NCI-H187 treated with DMSO at 0.1 percent for 48 hours (cell line): ENCODE results near the gene CPLX3.

Experiments used
- DNase-seq: peaks from one replicate; lab custom pipeline; 2025; lab: John Stamatoyannopoulos, UW

The CPLX3 gene

DNA sequence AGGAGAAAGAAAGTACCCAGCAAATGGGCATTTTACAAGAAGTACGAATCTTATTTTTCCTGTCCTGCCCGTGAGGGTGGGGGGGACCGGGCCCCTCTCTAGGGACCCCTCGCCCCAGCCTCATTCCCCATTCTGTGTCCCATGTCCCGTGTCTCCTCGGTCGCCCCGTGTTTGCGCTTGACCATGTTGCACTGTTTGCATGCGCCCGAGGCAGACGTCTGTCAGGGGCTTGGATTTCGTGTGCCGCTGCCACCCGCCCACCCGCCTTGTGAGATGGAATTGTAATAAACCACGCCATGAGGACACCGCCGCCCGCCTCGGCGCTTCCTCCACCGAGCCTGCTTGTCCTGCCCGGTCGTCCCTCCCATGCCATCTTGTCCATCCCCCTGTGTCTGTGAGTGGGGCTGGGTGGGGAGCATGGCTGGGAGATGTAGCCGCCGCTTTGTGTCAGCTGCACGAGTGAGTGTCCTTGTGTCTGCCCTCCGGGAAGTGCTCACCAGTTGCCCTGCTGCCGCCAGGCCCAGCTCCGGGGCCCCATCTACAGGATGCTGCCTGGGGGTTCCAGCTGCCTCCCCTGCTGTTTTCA, 23.5 kb upstream of the CPLX3 start:
- no peak for DNase-seq

DNA sequence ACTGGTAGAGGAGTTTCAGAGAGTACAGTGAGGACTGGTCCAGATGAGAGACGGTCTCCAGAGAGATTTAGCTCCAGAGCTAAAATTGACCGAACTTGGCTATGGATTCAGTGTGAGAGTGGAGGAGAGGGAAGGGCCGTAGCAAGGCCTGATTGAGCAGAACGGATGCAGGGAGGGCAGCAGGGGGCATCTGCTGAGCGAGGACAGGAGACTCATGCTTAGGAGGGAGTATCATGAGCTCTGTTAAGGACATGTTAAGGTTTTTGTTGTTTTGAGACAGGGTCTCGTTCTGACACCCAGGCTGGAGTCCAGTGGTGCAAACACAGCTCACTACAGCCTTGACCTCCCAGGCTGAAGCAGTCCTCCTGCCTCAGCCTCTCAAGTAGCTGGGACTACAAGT, 21.5 kb upstream of the CPLX3 start:
- no peak for DNase-seq

DNA sequence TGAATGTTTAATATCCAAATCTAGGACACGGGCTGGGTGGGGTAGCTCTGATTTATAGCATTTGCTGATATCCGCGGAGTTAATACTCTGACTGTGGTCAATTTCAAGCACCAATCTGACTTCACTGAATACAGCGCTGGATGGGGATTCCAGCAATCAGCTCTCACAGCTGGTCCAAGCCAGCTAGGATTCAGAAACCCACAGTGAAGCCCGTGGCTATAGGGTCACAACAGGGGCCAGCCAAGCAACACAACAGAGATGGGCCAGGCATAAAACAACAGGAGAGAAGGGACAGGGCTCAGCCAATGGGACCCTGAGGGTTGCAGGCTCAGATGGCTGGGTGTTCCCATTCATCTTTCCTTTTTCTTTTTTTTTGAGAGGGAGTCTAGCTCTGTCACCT, 19.1 kb upstream of the CPLX3 start:
- DNase-seq, result no peak

DNA sequence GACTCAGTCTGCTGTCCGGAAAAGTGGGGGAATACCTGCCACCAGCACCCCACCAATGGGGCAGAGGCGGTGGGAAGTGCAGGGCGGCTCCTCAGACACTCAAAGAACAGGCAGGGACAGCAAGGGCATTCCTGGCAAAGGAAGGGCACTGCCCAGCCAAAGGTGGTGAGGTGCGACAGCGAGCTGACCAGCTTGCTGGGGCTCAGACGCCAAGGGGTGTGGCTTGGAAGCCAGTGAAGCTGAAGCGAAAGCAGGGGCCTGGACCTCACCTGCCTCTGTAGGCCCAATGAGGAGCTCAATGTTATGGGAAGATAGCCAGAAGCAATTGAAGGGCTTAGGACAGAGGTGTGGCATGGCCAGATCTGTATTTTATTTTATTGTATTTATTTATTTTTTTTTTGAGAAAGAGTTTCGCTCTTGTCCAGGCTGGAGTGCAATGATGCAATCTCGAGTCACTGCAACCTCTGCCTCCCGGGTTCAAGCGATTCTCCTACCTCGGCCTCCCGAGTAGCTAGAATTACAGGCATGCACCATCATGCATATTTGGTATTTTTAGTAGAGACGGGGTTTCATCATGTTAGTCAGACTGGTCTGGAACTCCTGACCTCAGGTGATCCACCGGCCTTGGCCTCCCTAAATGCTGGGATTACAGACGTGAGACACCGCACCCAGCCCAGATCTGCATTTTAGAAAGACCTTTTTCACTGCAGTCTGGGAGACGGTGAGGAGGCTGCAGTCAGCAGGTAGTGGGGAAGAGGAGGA, 18.2 kb upstream of the CPLX3 start:
- DNase-seq, result no peak

DNA sequence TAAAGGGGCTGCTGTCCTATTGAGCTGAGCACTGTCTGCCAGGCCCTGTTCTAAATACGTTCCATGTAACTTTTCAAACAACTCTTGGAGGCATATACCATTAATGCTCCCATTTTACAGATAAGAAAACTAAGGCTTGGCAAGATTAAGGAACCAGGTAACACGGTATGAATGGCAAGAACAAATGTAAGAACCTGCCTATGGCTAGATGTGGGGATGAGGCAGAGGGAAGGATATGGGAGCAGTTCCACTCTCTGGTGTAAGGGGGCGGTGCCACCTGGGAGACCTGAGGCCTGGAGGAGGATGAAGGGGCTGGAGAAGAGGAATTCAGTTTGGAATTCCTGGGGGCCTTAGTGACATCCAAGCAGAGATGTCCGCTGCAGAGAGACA, 17.6 kb upstream of the CPLX3 start:
- DNase-seq, result no peak

DNA sequence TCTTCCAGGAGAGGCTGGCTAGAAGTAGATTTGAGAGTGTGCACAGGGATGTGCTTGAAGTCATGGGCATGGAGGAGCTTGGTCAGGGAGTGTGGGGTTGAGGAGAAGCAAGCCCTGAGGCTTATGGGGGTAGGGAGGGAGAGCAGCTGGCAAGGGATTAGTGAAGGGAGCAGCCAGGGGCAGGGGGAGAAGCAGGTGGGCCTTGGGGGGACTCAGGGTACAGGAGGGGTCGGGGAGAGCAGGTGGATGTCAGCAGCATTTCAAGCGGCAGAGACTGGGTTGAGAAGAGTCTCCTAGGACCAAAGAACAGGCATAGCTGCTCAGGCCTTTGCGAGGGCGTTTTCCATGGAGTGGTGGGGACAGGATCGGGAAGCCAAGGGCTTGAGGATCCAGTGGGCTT, 17.2 kb upstream of the CPLX3 start:
- no peak for DNase-seq

DNA sequence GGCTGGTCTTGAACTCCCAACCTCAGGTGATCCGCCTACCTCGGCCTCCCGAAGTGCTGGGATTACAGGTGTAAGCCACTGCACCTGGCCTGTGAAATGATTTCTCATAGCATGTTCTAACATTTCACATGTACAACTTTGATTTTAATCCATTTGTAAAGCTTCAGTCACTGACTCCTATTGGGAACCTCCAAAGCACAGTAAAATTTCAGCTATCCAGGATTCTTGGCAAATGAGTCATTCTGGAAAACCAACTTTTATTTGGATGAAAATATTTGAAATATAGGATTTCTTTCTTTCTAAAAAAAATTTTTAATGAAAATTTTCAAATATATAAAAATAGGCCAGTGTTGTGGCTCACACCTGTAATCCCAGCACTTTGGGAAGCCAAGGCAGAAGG, 16.5 kb upstream of the CPLX3 start:
- no peak for DNase-seq

DNA sequence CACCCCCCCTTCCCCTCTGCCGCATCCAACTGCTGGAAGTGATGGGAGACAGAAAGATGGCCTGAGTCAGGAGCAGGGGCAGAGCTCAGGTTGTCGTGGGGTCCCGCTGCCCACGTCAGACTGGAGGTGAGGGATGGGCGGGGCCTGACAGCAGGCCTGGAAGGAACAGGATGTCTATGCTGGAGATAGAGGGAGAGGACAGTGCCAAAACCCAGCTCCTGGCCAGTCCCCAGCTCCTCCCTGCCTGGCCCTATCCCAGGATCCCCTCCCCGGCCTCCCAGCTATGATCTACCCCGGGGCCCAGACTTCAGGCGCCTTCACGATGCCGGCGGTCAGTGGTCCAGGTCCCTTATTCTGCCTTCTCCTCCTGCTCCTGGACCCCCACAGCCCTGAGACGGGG, 13.9 kb upstream of the CPLX3 start, which contains the start of gene LMAN1L:
Gene LMAN1L, plus strand, starts transcription at position 303 of the 400 bp plus-strand sequence. Its CDS starts 20 bp downstream, at position 323.
- no peak for DNase-seq

DNA sequence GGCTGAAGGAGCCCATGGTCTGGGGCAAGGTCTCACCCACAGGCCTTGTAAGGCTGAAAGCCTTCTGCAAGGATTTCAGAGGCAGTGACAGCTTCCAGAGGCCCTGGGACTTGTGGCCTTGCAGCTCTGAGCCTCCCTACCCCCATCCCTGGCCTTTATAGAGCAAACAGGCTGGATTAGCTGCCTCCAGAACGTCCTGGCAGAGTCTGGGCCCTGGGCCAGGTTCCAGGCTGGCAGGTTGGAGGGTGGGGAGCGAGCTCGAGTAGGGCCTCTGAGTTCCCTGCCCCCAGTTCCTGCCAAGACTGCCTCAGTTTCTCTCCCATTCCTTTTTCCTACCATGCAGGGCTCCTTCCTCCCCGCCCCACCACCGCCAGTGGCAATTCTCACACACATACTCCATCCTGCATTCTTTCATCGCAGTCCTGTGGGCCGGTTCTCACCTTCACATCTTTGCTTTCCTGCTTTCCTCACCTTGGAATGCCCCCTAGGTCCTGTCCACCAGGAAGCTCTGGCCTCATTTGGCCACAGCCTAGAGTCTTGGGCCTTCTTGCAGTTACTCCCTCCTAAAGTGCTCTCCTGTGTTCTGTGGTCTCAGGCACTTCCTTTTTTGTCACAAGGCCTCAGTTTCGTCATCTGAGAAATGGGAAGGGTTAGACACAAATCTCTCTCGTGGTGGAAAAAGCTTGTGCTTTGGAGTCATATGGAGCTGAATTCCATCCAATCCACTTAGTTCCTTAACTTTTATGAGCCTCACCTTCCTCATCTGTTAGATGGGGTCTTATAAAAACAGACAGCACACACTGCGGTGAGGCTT, 11.1 kb upstream of the CPLX3 start:
- DNase-seq, result no peak

DNA sequence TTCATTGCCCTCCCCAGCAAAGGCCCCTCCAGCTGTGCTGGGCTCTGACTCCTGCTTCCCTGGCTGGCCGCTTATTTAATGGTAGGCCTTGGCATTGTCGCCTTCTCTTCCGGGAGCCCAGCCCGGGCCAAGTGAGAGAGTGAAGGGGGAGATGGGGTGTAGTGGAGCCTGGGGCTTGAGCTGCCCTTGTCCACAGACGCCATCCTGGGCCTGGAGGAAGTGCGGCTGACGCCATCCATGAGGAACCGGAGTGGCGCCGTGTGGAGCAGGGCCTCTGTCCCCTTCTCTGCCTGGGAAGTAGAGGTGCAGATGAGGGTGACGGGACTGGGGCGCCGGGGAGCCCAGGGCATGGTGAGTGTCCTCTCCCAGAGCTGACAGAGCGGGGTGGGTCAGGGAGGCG, 10.5 kb upstream of the CPLX3 start:
- no peak for DNase-seq

DNA sequence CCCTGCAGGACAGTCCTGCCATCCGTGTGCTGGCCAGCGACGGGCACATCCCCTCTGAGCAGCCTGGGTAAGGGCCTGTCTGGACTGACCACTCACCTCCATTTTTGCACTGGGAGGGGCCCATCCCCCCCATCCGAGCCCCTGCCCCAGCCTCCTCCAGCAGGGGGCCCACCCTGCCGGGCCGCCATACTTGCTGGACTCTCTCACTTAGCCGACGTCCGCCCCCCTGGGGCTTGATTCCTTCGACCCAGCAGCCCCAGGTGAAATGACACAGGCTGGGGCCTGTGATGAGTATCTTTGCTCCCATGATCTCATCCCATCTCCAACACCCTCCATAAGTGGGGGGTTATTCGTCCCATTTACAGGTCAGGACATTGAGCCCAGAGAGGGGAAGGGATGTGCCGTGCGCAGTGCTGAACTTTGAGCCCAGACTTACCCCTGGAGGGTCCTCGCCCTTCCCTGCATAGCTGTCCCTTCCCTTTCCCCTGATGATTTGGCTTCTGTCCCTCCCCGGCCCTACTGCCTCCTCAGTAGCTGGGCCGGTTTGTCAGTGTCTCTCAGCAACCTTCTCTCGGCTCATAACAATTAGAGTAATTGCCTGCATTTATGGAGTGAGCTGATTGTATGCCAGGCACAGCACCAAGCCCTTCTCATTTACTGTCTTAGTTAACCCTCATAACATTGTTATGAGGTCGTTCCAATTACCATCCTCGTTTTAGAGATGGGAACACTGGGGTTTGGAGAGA, 9.6 kb upstream of the CPLX3 start:
- no peak for DNase-seq

DNA sequence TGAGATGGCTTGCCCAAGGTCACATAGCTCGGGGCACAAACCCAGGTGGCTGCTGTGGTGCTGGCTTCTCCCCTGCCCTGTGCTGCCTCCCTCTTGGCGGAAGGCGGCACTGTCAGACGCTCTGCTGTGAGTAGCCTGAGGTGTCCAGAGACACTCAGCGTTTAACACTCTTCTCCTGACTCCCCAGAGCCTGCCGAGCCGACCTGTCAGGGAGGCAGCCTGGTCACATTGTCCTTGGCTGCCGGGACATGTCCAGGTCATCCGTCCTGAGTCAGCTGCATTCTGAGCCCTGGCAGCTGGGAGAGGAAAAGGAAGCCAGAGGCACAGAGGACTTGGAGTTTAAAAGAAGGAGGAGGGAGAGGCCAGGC, 9.1 kb upstream of the CPLX3 start:
- DNase-seq, result no peak

DNA sequence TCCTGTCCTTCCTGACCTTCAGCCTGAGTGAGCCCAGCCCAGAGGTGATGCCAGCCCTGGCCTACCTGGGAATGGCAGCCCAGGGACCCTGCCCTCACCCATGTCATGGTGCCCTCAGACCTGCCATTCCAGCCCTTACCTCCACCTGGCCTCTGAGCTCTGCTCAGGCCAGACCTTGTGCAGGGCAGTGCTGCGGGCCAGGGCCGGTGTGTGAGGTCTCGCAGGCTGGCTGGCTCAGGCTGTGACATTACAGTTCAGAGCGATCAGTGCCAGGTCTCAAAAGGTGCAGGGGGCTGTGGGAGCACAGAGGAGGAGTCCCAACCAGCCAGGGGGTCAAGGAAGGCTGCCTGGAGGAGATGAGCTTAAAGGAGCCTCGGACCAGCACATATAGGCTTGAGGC, 6.4 kb upstream of the CPLX3 start:
- no peak for DNase-seq

DNA sequence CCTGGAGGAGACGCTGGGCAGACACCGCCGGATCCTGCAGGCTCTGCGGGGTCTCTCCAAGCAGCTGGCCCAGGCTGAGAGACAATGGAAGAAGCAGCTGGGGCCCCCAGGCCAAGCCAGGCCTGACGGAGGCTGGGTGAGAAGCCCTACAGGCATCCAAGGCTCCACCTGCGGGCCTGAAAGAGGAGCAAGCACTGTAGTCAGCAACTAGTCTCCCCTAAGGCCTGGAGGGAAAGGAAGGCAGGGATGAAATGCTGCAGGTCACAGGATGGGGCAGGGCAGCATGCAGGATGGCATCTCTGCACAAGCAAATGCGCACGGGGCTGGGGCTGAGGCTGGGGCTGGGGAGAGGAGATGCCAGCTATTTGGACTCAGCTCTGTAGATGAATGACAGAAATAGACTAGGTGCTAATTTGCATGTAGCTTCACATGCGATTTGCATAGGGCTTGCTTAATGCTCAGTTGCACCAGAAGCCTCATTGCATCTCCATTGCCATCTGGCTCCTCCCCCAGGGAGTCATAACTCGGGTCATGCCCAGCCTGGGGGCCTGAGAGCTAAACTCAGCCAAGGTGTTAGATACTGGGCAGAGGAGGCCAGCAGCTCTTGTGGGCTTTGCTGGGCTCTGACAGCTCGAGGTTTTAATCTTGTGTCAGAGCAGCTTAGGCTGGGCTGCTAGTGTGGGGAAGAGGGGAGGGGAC, 5.2 kb upstream of the CPLX3 start:
- DNase-seq, result no peak

DNA sequence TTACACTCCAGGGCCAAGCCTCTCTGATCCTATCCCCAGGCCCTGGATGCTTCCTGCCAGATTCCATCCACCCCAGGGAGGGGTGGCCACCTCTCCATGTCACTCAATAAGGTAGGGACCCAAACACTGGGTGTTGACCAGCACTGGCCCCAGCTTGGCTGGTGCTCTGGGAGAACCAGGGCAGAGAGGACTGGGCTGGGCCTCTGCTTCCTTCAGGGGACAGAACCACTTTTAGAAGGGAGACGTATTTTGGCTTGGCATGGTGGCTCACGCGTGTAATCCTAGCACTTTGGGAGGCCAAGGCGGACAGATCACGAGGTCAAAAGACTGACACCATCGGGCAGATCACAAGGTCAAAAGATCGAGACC, 4.7 kb upstream of the CPLX3 start:
- no peak for DNase-seq

DNA sequence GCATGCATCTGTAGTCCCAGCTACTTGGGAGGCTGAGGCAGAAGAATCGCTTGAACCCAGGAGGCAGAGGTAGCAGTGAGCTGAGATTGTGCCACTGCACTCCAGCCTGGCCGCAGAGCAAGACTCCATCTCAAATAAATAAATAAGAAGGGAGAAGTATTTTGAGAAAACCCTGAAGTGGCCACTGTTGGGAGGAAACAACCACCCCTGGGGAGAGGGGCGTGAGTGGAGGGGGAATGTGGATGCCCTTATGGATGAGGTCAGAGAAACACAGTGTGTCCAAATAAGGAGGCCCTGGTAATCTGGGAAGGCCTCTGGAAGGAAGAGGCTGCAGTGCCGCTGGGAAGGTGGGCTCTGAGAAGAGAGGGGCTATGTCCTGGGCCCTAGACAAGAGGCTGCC, 4.2 kb upstream of the CPLX3 start:
- DNase-seq, result no peak

DNA sequence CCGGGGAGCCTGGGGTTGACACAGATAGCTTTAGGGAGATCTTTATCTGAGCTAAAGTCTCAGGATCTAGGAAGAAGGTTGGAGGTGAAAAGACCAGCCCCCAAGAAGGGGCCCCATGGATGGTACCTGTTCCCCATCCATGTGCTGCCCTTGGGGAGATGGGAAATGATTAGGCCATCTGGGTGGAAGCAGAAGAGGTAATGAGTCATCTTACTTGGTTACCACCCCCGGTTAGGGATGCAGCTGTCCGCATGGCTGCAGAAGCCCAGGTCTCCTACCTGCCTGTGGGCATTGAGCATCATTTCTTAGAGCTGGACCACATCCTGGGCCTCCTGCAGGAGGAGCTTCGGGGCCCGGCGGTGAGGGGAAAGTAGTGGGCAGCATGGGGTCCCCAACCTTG, 3.1 kb upstream of the CPLX3 start:
- no peak for DNase-seq

DNA sequence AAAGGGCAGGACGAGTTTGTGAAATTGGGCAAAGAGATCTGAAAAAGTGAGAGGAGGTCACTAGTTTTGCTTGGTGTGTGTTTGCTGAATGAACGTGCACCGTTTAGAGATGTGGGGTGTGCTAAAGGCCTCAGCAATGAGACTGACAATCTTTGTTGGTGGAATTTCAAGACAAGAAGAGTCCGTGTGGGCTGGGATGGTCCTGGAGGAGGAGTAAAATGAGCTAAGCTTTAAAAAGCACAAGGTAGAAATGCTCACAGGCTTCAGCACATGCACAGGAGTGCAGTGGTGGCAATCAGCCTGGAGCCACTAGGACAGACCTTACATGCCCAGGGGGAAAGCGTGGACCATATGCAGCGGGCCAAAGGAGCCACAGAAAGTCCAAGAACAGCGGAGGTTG, 1.5 kb upstream of the CPLX3 start:
- DNase-seq, result no peak

DNA sequence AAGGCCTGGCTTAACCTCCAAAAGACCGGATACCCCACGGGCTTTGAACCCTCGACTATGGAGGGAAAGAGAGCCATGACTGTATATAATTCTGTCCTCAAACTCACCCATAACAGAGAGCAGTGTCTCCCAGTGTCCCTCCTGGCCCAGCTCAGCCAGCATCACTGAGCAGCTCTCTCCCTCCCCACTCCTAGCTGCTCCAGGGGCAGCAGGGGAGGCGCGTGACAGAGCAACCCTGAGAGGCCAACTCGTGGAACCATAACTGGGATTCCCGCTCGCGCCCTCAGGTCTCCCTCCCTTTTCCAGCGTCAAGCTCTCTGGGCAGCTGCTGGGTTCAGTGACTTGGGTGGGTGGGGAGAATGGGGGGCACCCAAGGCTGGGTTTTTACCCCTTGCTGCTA, 561 bp upstream of the CPLX3 start:
- no peak for DNase-seq

DNA sequence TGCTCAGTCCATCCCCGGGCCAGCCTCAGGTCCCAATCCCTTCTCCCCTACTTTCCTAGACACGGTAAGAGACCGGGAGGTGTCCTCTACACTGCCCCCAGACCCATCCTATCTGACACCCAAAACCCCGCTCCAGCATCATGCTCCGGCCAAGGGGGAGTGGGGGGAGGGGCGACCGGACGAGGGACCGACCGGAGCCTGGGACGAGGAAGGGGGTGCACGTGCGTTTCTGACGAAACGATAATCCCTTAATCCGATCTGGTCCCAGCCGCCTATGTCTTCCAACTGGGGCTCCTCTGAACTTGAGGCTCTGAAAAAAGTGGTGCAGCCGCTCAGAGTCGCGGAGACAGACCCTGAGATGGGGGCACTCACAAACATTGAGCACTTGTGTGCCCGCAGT, 494 bp downstream of the CPLX3 start:
- no peak for DNase-seq

DNA sequence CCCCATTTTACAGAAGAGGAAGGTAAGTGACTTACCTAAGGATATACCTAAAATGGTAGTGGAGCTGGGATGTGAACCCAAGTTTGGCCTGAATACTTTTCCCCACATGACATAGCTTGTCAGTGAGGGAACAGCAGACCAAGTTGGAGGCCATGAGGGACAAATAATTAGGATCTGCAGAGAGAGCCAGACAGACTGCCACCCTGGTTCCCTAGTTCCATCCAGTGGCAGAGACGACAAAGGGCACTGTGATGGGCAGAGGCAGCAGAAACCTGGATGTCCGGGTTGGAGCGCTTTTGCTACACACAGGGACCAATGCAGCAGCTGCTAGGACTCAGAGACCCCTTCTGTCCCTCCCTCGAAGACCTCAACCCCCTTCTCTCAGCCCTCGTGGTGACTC, 1.2 kb downstream of the CPLX3 start:
- DNase-seq, result no peak

DNA sequence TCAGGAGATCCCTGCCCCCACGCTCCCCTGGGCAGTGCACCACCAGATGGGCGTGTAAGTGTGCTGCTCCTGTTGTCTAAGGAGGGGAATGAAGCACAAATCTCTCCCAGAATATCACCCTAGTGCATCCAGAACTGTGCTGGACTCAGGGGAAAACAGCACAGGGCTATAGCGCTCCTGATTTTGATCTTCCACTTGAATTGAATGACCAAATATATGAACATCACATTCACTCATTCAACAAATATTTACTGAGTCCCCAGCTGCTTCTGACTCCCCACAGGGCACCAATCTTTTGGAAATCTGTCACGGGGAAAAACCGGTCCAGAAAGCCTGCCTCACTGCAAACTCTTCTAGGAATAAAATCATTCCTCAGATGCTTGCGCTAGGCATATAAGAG, 2.4 kb downstream of the CPLX3 start:
- no peak for DNase-seq
